GM12878 (cell line): Measurements from ENCODE around the gene ELOVL4.
A peak's percentile ranks its signal among the peaks of the same experiment; 100 is the strongest.

ENCODE experiments used
- BCL11A ChIP-seq: IDR thresholded peaks from 2 replicates; pipeline ENCODE4 v1.6.1; 2011; ENCODE audit warnings: low read depth, low read length
- CTCF ChIP-seq, 3 experiments: IDR thresholded peaks in 2 of 3; conservative IDR thresholded peaks in 1 of 3; 2 replicates each; pipeline ENCODE4 v1.5.1; 2011; ENCODE audit warnings: low read depth in 3 of 3, low read length in 3 of 3, mild to moderate bottlenecking in 3 of 3, control low read depth in 2 of 3, moderate library complexity in 2 of 3, inconsistent platforms in 1 of 3, mixed read lengths in 1 of 3; ENCODE audit not compliant: control insufficient read depth in 2 of 3, insufficient read depth in 1 of 3; ENCODE audit errors: extremely low read depth in 1 of 3
- POLR2AphosphoS2 ChIP-seq: IDR thresholded peaks from 2 replicates; pipeline ENCODE4 v1.6.1; 2011; ENCODE audit warnings: low read depth, mild to moderate bottlenecking, low read length, improper control_type of control experiment, moderate library complexity

GRCh38 chr6:79946272-79947190 is 822 bp downstream of the ELOVL4 start:
- TF ChIP-seq CTCF (IDR thresholded peaks at IDR 0.05 in 2 of 3, conservative IDR thresholded peaks at IDR 0.05 in 1 of 3; ENCODE audit: control insufficient read depth in 2 of 3, extremely low read depth in 1 of 3, insufficient read depth in 1 of 3, low read depth in 3 of 3, low read length in 3 of 3) (peak; percentile 19 to 36 (median 24); a peak in 4 of 6 replicates), BCL11A (no peak), POLR2AphosphoS2 (no peak)
